ENCODE results near the gene PON3. TPM values are rescaled to one million over a fixed set of nuclear protein-coding genes. Genes with fewer than 3 reads are reported as not detected.

PON3 gene
- polyA plus RNA-seq (ENCODE audit: insufficient read length), result 3.8 TPM

DNA sequence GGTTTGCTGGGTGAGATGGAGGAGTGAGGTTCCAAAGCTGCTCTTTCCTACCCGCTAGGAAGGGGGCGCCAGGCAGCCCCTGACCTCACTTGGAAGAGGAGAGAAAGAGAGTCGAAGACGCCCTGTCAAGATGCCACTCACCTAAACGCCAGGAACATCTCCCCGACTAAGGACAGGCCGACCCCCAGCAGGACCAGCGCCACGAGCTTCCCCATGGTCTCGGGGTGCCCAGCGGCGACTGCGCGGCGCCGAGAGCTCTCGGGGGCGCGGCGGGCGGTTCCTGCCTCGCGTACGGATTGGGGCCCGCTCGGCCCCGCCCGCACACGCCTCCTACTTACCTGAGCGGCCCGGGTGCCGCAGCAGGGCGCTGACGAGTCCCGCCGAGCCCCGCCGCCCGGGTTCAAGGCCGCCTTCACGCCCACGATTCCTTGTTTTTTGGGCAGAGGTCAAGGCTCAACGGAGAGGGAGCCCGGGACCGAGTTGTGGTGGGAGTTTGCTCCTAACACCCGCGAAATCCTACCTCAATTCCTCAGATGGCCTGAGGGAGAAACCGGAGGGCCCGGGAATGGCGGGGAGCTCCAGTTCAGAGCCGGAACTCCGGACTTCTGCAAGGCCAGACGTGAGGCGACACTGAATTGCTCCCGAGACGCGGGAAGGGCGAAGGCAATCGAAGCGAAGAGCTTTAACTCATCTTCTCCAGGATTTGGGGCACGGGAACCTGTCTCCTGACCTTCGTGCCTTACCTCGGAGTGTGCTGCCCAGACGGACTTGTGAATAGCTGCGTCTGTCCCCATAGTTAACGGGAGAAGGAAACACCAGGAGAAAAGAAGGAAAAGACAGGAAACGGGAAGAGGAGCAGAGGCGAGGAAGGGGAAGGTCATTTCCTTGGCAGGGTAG lies at the start of gene PON3:
TSS of gene PON3 (minus strand) at position 240 of the 897 bp plus-strand sequence. CDS start at position 215, 25 bp downstream.
- no peak for DNase-seq (ENCODE audit: low read depth)

DNA sequence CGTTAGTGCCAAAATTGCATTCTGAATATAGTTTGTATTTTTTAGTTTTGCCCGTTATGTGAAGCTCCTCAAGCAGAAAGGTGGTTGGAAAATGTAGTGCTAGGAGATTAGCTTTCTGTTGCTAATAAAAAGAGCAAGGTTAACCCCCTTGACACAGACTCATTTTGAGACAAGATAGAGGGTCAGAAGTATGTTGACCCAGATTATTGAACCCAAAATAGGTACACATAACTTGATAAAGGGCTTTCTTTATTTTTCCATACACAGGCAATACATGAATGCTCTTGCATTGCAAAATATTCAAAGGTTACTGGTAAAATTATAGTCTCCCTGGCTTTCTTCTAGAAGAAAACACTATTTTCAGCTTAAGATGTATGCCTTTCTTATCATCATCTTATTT lies 48.6 kb upstream of the PON3 start:
- no peak for DNase-seq (ENCODE audit: low read depth)

DNA sequence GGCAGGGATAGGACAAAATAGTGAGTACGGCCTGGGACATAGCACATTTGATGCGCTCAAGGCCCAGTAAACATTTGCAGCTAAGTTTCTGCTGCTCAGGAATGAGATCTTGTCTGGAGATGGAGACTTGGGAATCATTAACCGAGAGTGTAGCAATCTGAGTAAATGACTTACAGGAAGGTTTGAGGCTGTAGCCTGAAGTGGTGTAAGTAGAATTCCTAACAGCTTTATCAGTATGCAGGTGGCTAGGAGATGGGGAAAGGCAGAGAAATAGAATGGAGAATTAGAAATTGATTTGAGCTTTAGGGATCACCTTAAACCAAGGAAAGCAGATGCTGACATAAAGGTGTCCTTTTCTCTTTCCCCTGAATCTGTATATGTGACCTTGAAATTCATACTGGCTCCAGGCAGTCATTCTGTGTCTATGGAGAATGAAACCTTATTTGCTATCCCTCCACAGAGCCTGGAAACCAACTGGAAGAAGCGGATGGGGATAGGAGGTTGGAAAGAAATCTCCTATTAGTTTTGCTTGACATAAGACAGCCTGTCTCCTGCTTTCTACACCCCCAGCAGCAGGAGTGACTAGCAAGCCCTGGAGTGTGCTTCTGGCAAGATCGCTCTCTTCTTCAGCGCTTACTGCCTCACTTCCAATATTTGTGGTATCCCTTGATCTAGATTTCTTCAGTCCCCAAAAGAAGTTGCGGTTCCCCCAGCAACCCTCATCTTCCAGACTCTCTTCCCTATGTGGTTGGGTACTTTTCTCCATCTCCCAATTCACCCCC lies 45.1 kb upstream of the PON3 start:
- no peak for DNase-seq (ENCODE audit: low read depth)

DNA sequence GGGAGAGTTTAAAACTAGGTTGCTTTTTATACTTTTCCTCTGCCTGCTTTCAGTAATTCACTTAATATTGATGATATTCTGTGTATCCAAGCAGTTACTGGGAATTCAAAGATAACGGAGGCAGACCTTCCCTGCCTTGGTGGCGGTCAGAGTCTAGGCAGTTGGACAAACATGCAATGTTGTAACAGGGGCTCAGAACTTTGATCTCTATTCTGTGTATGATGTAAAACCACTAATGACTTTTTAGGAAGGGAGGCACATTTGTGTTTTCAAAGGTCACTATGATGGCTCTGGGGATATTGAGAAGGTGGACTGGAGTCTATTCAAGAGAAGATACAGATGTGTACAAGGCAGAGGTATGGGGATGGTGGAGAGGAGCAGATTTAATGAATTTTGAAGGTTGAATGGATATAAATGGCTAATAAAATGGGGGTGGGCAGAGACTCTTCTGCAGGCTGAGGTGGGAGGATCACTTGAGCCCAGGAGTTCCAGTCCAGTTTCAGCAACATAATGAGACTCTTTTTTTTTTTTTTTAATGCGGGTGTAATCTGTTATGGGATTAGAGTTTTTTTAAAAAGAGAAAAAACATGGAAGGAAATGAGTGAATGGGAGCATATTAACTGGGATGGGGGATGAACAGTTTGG lies 44.3 kb upstream of the PON3 start:
- no peak for DNase-seq (ENCODE audit: low read depth)

DNA sequence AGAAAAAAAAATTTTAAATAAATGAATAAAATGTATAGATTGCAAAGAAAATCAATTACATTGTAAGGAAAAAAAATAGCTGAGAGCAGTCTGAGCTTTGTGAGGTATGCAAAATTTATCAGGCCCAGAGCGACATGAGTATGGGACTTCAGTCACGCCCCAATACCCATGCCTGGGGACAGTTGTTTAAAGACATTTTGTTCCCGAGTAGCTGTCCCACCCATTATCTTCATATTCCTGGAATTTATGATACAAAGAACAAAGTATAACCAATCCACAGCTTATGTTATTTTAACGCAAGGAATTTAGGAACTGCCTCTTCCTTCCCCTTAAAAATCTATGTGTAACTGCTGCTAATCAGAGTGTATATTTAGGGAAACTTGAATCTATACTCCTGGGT lies 40.2 kb upstream of the PON3 start:
- DNase-seq (ENCODE audit: low read depth), result no peak

DNA sequence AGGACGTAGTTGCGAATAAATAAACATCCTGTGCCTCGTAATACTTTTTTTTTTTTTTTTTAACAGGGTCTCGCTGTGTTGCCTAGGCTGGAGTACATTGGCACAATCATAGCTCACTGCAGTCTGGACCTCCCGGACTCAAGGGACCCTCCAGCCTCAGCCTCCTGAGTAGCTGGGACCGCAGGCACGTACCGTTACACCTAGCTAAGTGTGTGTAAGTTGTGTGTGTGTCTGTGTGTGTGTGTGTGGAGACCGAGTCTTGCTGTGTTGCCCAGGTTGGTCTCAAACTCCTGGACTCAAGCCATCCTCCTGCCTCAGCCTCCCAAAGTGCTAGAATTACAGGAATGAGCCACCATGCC lies 39.2 kb upstream of the PON3 start:
- no peak for DNase-seq (ENCODE audit: low read depth)

DNA sequence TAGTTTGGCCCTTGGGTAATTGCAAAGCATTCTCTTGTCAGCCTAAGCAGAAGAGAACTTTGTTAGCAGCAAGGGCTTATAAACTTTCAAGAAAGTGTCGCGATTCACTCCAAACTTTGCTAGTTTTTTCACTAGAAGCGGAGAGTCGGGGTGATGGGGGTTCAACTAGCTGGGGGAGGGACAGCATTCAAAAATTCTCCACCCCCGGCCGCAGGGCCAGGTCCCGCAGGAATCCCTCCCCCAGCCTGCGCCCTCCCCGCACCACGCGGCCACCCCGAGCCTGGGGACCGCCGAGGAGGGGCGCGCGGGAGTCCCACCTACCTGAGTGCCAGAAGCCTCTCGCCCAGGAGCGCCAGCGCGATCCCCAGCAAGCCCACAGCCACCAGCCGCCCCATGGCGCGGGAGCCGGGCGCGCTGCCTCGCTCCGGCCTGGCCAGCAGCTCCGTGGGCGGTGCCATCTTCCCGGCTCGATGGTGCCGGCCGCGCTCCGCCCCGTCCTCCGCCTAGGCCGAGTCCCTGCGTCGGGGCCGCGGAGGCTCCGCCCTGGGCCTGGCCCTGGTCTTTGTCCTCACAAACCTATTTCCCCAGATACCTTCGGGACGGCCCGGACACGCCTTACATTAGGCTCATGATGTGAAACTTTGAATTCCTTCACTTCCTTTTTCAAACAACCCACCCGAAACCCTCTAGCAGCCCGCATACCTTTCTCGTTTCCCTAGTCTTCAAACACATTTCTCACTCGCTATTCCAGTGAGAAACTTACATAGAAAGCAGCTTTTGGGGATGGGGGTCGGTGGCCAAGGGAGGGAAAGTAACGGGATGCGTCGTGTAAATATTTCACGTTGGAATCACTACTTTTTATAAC lies 38.6 kb upstream of the PON3 start, which contains the start of gene PON2:
TSS of gene PON2 (minus strand) at position 472 of the 865 bp plus-strand sequence. CDS start at position 395, 77 bp downstream.
- DNase-seq (ENCODE audit: low read depth), result peak; percentile 45

DNA sequence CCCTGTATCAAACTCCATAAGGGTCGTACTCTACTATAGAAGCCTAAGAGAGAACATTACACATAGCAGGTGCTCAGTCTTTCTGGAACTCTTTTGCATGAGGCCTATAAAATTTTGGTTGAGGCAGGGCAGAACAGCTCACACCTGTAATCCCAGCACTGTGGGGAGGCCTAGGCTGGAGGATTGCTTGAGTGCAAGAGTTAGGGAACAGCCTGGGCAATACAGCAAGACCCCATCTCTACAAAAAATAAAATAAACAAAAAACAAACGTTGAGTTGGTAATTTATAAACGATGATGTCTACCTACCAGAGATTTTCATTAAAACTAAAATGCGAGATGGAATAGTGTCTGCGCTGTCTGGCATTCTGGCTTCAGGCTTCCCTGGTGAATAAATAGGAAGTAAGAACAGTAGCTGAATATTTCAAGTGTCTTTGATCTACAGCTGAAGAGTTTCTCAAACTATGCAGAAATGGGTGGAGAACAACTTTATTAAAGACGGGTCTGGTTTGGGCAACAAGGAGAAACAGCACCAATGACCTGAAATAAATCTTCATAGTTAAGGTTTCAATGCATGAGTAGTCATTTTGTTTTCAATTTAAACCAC lies 37.9 kb upstream of the PON3 start:
- DNase-seq (ENCODE audit: low read depth), result no peak

DNA sequence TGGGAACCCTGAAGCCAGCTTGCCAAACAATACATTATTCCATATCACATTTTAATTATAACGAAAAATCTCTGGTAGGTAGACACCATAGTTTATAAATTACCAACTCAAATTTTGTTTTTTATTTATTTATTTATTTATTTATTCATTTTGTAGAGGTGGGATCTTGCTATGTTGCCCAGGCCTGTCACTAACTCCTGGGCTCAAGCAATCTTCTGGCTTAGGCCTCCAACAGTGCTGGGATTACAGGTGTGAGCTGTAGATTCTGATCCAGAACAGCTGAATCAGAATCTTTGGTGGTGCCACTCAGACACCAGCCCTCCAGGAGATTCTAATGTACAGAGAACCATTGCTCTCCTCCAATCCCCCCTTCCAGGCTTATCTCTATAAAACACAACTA lies 37.0 kb upstream of the PON3 start:
- DNase-seq (ENCODE audit: low read depth), result no peak

DNA sequence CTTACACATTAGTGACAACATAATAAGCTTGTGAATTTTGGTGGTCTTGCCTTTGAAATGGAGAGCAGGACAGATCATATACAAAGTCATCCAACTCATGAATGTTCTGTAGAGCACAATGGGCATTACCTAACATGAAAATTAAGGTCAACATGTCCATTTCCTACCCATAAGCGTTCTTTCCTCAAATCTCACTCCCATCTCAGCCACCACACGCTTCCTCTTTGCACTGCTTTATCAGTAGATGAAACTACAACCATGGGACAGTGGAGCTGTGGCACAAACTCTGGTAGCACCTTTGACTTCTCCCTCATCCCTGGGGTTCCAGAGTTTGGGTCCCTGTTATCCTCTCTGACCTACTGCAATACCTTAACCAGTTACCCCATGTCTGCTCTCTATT lies 36.4 kb upstream of the PON3 start:
- no peak for DNase-seq (ENCODE audit: low read depth)

DNA sequence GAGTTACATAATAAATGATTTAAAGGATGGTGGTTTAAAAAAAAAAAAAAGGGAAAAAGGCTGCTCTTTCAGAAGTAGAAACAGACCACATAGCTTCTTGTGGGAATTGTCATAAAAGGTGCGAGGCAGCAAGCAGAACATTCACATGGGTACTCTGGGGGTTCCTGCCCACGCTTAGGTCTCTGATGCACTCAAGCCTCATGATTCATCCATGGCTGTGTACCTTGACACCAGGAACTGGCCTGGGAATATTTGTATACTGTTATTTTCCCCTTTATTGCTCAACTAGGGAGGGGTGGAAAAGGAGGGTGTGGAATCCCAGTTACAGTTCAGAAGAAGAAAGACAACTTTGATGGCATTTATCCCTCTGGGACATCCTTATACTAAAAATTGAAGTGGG lies 34.7 kb upstream of the PON3 start:
- no peak for DNase-seq (ENCODE audit: low read depth)

DNA sequence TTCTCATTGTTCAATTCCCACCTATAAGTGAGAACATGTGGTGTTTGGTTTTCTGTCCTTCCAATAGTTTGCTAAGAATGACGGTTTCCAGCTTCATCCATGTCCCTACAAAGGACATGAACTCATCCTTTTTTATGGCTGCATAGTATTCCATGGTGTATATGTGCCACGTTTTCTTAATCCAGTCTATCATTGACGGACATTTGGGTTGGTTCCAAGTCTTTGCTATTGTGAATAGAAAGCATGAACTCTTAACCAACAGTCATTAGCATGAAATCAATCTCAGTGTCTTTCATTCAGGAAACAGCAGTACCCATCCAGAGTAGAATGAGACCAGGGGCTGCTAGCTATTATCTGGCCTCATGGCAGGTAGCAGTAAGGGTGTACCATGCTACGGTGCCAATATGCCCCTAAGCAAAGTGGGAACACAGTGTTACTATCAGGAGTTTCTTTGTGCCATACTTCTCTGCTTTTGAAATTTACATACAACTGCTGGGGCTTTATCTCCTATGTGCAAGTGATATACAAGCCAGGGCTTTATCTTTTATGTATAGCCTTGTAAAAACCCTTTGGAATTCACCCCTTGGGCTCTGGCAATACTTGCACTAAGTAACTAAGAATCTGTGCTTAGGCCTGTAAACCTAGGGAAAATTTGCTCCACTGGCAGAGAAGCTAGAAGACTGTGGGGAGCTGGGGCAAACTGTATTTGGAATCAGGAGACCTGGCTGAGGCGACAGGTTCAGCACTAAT lies 33.2 kb upstream of the PON3 start:
- DNase-seq (ENCODE audit: low read depth), result no peak

DNA sequence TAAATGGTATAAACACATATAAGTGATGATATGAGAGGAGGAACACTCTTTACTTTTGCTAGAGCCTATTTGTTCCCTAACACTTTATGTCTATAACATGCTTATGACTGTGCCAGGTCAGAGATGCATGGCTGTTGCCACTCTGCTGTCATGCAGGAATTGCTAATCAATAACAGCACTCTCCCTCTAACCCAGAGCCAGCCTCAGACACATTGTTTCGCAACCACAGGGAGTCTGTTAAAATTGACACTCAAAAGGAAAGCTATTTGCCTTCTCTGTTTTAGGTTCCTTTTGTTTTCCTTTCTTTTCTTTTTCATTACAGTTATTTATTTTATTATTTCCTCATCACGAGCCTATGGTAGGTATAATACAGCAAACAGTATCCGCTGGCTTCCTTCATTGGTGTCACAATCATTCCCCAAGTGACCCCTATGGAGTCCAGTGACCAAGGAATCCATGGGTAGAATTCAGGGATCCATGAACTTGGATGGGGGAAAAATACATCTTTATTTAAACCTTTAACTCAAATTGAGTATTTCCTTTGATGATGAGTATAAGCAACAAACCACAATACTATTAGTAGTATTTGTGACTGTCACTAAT lies 31.8 kb upstream of the PON3 start:
- no peak for DNase-seq (ENCODE audit: low read depth)

DNA sequence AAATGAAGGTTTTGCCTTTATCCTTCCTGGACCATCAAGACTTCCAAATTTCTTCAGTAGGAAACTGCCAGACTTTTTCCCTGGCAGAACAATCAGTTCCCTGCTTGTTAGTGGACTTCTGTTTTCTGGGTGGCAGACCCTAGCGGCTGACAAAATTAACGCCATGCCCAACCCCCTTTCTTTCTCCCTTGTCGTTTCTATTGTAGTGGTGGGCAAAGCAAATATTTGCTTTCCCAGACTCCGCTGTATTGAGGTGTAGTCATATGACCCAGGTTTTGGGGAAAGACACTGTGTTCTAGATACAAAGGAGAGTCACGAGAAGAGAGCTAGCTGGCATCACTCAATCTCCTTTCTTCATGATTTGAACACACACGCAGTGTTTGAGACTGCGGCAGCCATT lies 31.0 kb upstream of the PON3 start:
- DNase-seq (ENCODE audit: low read depth), result no peak

DNA sequence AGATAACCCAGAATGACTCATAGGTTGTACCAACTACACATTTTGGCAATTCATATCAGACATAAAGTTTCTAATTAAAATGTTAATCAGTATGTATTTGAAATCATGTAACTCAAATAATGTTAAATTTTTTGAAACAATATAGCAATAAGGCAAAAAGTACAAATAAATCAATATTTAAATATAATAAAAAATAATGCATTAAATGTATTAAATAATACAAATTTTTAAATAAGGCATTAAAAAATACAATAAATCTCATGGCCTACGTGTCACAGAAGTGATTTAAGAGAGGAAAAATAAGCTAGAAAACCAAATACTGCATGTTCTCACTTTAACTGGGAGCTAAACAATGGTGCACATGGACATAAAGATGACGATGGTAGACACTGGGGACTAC lies 29.5 kb upstream of the PON3 start:
- DNase-seq (ENCODE audit: low read depth), result no peak

DNA sequence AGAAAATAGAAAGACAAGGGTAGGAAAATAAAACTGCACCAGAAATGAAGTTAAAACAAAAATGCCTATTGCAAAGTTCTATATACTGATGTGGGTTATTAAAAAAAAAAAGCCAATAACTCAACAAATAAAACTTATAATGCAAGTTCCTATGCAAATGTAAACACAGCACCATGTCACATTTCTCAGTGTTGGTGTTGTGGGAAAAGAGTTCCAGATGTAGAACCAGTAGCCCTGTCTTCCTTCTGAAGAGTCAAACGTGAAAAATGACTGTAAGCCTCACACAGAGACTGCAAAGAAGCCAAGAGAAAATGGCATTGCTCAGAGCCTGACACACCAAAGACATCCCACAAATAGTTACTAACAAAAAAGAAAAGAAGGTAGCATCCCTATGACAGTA lies 28.5 kb upstream of the PON3 start:
- no peak for DNase-seq (ENCODE audit: low read depth)

DNA sequence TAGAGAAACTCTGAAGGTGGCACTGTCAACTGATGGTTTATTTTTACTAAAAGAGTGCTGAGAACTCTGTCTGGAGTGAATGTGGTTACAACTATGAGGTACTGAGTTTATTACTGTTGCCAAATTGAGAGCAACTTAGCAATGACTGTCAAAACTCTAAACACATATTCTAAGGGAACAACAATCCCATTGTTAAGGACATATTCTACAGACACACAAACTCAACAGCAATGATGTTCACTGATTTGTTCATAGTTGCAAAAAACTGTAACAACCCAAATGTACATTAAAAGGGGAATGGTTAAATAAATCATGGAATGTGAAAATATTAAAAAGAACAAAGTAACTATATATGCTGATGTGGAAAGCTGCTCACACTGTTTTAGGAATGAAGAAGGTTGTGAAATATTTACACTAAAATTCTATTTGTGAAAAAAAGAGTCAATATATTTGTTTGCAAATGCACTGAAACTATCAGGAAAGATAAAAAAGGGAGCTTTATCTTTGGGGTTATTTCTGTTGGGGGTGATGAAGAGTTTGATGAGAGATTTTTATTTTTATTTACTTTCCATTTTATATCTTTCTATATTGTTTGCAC lies 25.8 kb upstream of the PON3 start:
- DNase-seq (ENCODE audit: low read depth), result no peak

DNA sequence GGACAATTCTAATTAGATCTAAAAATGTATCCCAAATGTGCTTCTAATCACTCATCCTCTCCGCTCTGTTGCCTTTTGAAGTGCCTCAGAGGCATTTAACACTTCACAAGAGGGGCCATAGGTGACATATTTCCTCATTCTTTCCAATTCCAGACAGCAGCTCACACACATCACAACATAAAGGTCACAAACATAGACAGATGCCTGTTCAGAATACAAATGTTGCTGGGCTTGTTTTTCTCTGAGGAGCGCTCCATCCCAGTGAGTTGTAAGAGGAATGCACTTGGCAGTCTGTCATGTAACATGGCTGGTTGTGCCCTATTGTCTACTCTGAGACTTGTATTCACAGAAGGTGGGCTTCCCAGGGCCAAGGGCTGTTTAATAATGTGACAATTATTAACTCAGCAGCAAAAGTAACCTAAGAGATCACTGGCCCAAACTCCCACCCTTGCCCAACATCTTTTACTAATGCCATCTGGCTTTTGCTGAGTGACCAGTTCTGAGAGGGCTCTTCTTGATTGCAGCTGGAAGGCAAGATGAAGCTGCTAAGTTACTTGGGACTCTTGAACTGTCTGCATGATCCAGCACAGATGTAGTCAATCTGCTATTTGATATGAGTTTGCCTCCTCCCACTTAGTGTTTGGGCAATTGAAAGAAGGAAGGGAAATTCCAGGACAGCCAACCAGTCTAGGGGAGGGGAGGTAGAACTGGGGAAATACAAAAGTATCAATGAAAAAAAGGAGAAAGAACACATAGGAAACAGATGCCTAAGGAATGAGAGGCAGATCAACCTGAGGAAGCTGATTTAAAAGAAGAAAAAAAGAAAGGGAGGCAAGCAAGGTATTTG lies 25.0 kb upstream of the PON3 start:
- no peak for DNase-seq (ENCODE audit: low read depth)
